T-helper 17 cell (primary cell): Measurements from ENCODE around the gene SOAT2. TPM values are rescaled to one million over a fixed set of nuclear protein-coding genes. Genes with fewer than 3 reads are reported as not detected.

ENCODE experiments used
- ATAC-seq: fragments of 150-1000 bp; cut with Tn5 transposase; 2 replicates; pipeline ENCODE4 v1.10.0; 2021; ENCODE audit warnings: mild to moderate bottlenecking, moderate library complexity
- DNase-seq, 3 donors: peaks; one replicate each; pipeline versions ENCODE4 v3.0.0 to v3.0.0-alpha.2; 2020 to 2021
- H3K9me3 ChIP-seq: one replicate; pipeline ENCODE4 v1.7.0; 2013; ENCODE audit warnings: low read length, mild to moderate bottlenecking; ENCODE audit not compliant: control insufficient read depth, poor library complexity, severe bottlenecking
- H3K27ac Mint-ChIP-seq: one replicate; pipeline ENCODE4 v1.8.0; 2022; ENCODE audit warnings: mild to moderate bottlenecking, moderate library complexity, mixed read lengths
- H3K27me3 Mint-ChIP-seq: one replicate; pipeline ENCODE4 v1.8.0; 2022; ENCODE audit warnings: mixed read lengths
- H3K36me3 Mint-ChIP-seq: one replicate; pipeline ENCODE4 v1.8.0; 2022; ENCODE audit warnings: low read depth, mixed read lengths
- H3K4me1 Mint-ChIP-seq: one replicate; pipeline ENCODE4 v1.8.0; 2022; ENCODE audit warnings: mild to moderate bottlenecking, mixed read lengths
- H3K4me3 Mint-ChIP-seq: one replicate; pipeline ENCODE4 v1.8.0; 2022; ENCODE audit warnings: mild to moderate bottlenecking, moderate library complexity, mixed read lengths
- total RNA-seq, 4 donors: library from RNA in 2 of 4; stranded (reverse) in 2 of 4; gene quantifications; one replicate each; pipeline ENCODE4 v1.2.3 and lab custom pipeline; 2022 to 2026

The SOAT2 gene
- total RNA-seq, 2 donors from 2014 or later: 0.83 to 2.5 TPM

DNA sequence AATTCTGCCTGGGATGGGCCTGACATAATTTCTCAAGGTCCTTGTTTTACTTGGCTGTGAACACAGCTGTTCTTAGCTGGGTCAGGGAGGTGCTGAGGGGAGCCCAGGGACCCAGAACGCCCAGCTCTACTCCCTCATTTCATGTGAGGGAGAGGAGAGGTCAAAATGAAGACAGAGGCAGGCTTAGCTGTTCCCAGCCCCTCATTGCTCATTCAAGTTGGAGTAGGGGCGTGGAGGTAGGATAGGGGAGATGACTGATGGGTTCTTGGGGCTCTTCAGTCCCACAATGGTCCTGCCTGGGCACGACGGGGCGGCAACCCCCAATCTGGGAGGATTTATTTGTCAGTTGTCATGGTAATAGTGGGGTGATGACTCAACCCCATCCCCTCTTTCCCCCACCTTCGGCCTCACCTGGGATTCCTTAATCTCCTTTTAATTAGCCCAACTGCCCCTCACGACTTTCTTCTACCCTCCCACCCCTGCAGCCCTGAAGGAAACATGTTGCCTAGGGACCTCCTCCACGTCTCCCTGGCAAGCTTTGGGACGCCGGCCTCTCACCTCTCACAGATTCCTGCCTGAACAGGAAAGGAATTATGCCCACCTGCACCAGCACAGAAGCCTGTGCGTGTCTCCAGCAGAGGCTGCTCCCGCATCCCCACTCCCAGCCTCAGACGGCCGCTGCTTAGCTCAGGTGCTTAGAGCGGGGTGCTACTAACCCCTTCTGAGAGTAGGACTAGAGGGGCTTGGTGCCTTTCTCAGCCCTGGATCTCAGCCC is 34.3 kb upstream of the SOAT2 start:
- Mint-ChIP-seq H3K4me3 (no peak overlapping the region), H3K27ac (no peak overlapping the region), H3K4me1 (peaks cover 26% of the 10 kb centered on the region), H3K36me3 (peaks cover 4% of the 10 kb centered on the region), H3K27me3 (no peaks in the 10 kb centered on the region)
- ATAC-seq: no peak
- DNase-seq: no peak
- H3K9me3 ChIP-seq: no peaks in the 10 kb centered on the region

DNA sequence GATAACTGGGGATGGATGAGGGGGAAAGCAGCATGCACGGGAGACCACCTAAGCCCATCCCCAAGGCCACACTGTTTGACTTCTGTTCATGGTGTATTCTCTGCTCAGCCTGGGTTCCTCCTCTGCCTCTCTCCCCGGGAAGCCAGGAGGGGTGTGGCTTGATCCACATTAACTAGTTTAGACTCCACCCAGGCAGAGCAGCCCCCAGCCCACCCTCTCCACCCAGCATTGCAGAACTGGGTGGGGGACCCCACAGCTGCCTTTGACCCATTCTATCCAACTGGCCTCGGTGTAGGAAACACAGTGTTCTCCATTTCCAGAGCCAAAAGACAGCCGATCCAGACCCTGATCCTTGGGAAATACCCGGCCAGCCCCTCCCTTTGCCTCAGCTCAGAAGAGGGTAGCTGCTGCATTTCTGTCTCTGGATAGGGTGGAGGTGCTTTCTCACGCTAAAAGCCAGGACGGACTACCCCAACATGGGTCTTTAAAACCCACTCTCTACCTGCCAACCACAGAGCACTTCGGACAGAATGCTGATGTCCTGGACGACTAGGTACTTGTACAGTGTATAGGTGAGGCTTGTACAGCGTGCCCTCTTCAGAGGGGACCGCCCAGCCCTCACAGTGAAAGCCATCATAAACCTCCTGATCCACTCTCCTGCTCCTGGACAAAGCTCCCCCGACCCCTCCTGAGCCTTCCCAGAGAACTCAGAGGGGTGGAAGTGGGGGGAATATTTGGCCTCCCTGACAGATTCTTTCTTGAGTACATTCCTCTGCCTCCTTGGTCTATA is 33.5 kb upstream of the SOAT2 start:
- Mint-ChIP-seq H3K27me3 (no peaks in the 10 kb centered on the region), H3K27ac (peak overlapping the region; percentile 66), H3K4me1 (peaks cover 34% of the 10 kb centered on the region), H3K4me3 (no peak overlapping the region), H3K36me3 (peaks cover 8% of the 10 kb centered on the region)
- H3K9me3 ChIP-seq: no peaks in the 10 kb centered on the region
- DNase-seq: no peak
- ATAC-seq: no peak

DNA sequence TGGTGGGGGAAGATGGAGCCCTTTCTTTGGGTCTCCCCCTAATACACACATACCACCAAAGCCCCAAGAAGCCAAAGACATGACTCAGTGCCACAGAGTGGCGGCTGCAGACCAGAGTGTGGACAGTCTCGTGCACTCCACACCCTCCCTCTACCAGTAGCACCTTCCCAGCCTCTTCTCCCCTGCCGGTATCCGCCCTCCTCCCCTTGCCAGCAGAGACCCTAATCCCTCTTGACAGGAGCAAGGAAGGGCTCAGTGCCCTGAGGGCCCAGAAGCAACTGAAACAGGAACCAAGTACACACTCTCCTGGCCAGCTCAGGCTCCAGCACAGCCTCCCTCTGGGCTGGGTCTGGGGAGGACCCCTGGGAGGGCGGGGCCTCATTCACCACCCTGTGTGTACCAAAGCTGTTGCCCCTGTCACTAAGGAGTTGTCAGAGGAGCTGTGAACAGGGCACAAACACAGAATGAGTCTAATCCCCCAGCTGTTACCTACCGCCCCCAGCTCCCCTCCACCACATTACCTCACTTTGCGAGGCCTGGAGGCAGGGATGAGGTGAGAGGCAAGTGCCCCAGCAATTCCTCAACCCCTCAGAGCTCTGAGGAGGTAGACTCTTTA is 32.3 kb upstream of the SOAT2 start:
- no peaks in the 10 kb centered on the region for H3K27me3 Mint-ChIP-seq
- H3K27ac Mint-ChIP-seq: peak overlapping the region; percentile 66
- H3K9me3 ChIP-seq: no peaks in the 10 kb centered on the region
- DNase-seq (no peak), ATAC-seq (no peak)
- no peak overlapping the region for H3K4me3 Mint-ChIP-seq
- H3K4me1 Mint-ChIP-seq: peaks cover 31% of the 10 kb centered on the region
- H3K36me3 Mint-ChIP-seq: peaks cover 5% of the 10 kb centered on the region

DNA sequence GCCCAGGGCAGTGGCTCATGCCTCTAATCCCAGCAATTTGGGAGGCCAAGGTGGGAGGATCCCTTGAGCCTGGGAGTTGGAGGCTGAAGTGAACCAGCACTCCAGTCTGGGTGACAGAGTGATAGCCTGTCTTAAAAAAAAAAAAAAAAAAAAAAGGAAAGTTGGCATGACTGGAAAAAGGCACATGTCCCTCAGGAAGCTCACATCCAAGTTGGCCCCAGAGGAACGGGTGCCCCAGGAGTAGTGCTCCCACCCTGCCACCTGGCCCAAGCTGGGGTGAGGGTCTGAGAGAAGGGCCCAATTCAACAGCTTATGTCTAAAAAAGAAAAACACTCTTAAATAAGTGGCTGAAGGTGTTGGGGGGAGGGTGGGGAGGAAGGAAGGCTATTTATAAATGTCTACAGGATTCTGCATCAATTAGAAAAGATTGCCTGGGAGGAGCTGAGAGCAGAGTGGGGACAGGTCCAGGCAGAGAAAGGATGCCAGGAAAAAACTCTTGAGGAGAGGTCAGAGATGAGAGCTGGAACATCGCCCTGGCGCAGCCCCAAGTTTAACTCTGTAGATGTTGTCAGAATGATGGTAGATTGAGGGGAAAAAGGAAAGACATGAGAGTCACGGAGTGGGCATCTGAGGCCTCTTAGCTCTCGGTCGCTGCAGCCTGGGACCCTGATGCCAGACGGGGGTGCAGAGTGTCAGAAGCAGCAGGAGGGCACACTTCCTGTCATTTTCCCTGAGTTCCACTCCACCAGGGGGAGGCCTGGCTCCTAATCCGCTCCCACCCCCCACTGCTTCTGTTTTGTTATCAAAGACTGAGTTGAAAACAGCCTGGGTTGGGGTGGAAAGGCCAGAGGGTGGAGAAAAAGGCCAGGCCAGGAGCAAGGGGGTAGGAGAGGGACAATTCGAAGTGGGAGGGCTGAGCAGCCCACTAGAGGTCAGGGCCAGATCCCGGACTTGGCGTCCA is 31.4 kb upstream of the SOAT2 start:
- H3K27me3 Mint-ChIP-seq: no peaks in the 10 kb centered on the region
- H3K4me3 Mint-ChIP-seq: no peak overlapping the region
- DNase-seq: no peak
- peaks cover 4% of the 10 kb centered on the region for H3K36me3 Mint-ChIP-seq
- H3K9me3 ChIP-seq: no peaks in the 10 kb centered on the region
- peak overlapping the region; percentile 66 for H3K27ac Mint-ChIP-seq
- peaks cover 28% of the 10 kb centered on the region for H3K4me1 Mint-ChIP-seq
- ATAC-seq: no peak

DNA sequence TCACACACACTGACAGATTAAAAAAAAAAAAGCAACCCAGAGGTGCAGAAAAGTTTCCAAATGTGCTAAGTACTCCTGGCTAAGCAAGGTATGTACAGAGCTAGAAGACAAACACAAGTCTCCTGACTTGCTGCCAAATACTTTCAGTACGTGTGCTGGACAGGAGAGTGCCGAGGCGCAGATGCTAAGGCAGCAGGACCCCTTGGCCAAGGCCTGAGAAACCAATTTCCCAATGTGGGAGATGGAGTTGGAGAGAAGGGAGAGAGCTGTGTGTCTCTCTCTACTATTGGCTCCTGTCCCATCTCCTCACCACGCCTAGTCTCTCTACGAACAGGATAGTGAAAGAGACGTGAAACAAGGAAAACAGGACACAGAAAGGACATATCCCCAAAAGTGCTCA is 29.4 kb upstream of the SOAT2 start:
- no peak overlapping the region for H3K4me3 Mint-ChIP-seq
- H3K36me3 Mint-ChIP-seq: peaks cover 7% of the 10 kb centered on the region
- no peak overlapping the region for H3K27ac Mint-ChIP-seq

DNA sequence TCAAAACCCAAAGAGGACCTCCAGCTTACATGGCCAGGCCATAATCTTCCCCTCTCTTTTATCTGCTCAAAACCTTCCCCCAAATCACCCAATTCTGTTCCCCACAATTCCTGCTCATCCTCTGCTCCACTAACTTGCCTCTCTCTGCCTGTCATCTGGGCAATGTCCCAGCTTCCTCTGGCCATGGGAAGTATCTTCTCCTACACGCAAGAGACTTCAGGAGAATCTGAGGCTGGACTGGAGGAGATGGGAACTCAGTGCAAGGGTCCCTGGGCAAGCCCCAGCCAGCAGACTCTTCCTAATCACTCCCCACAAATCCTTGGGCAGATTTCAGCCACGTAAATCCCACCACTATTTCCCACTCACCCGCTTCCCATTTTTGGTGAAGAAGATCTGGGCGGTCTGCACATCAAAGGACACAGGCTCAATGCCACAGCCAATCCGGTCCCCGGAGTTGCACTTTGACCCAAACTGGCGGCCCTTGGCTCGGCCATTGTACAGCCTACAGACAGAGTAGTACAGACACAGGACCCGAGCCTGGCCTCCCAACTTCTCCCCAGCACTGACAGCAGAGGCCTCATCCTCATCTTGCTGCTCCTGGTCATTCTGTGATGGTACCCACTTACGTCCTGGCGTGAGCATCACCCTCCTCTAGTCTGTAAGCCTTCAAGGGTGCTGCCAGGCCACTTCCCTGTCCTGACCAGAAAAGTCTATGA is 28.8 kb upstream of the SOAT2 start:
- DNase-seq (no peak), ATAC-seq (no peak)
- peaks cover 10% of the 10 kb centered on the region for H3K36me3 Mint-ChIP-seq
- H3K27ac Mint-ChIP-seq: peak overlapping the region; percentile 37
- H3K4me1 Mint-ChIP-seq: peaks cover 42% of the 10 kb centered on the region
- no peaks in the 10 kb centered on the region for H3K9me3 ChIP-seq
- H3K4me3 Mint-ChIP-seq: no peak overlapping the region
- no peaks in the 10 kb centered on the region for H3K27me3 Mint-ChIP-seq

More for the DNA sequence above, 29.4 kb upstream of the SOAT2 start:
- no peaks in the 10 kb centered on the region for H3K27me3 Mint-ChIP-seq
- DNase-seq (no peak), ATAC-seq (no peak)
- H3K9me3 ChIP-seq: no peaks in the 10 kb centered on the region
- H3K4me1 Mint-ChIP-seq: peaks cover 38% of the 10 kb centered on the region

DNA sequence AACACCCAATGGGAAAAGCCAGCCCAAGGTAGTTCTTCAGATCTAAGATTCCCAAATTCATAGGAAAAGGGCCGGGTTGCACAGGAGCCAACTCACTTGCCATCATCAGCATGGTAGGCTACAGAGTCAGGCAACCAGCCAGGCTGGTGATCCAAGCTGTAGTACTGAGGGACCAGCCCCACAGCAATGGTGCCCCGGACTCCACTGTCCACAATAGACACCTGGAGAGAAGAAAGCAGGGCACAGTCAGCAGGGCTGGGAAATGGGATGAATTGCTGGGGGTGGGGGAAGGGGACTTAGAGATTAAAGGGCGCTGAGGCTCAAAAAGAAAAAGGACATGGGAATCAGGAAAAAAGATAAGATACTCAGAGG is 28.3 kb upstream of the SOAT2 start:
- H3K27me3 Mint-ChIP-seq: no peaks in the 10 kb centered on the region
- no peaks in the 10 kb centered on the region for H3K9me3 ChIP-seq
- H3K36me3 Mint-ChIP-seq: peaks cover 10% of the 10 kb centered on the region
- H3K27ac Mint-ChIP-seq: no peak overlapping the region
- H3K4me1 Mint-ChIP-seq: peaks cover 46% of the 10 kb centered on the region
- no peak overlapping the region for H3K4me3 Mint-ChIP-seq
- DNase-seq (no peak), ATAC-seq (no peak)

DNA sequence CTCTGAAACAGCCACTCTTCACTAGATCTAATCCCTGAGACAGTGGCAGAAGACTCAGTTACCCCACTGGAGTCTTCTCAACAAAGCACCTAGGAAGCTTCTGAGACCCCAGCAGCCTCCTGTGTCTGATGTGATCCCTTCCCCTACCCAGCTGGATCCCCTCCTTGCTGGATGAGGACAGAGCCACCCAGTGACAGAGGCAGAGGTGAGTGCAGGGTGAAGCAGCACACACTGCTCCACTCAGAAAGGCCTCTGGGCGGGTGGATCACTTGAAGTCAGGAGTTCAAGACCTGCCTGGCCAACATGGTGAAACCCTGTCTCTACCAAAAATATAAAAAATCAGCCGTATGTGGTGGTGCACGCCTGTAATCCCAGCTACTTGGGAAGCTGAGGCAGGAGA is 26.8 kb upstream of the SOAT2 start:
- H3K27me3 Mint-ChIP-seq: no peaks in the 10 kb centered on the region
- peaks cover 41% of the 10 kb centered on the region for H3K4me1 Mint-ChIP-seq
- peak overlapping the region; percentile 88 for H3K27ac Mint-ChIP-seq
- H3K4me3 Mint-ChIP-seq: no peak overlapping the region
- peaks cover 10% of the 10 kb centered on the region for H3K36me3 Mint-ChIP-seq
- no peaks in the 10 kb centered on the region for H3K9me3 ChIP-seq
- DNase-seq (no peak), ATAC-seq (no peak)

DNA sequence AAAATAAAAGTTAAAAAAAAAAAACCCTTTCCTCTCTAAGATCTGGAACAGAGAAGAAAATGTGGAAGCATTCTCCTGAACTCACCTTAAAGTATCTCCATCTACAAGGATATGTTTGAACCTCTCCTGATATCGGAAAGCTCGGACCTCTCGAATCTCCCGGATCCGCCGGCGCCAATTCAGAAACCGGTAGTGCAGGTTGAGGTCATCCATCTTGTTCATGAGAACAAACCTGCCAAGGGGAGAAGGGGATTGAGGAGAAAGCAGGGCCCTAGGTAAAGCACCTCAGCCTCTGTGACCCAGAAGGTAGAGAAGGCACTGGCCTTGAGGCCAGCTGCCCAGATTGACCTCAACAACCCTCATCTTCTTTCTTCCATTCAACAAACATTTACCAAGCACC is 26.3 kb upstream of the SOAT2 start:
- no peaks in the 10 kb centered on the region for H3K9me3 ChIP-seq
- H3K27ac Mint-ChIP-seq: peak overlapping the region; percentile 88
- peaks cover 38% of the 10 kb centered on the region for H3K4me1 Mint-ChIP-seq
- H3K36me3 Mint-ChIP-seq: peaks cover 10% of the 10 kb centered on the region
- no peaks in the 10 kb centered on the region for H3K27me3 Mint-ChIP-seq
- no peak for ATAC-seq
- no peak overlapping the region for H3K4me3 Mint-ChIP-seq
- no peak for DNase-seq

DNA sequence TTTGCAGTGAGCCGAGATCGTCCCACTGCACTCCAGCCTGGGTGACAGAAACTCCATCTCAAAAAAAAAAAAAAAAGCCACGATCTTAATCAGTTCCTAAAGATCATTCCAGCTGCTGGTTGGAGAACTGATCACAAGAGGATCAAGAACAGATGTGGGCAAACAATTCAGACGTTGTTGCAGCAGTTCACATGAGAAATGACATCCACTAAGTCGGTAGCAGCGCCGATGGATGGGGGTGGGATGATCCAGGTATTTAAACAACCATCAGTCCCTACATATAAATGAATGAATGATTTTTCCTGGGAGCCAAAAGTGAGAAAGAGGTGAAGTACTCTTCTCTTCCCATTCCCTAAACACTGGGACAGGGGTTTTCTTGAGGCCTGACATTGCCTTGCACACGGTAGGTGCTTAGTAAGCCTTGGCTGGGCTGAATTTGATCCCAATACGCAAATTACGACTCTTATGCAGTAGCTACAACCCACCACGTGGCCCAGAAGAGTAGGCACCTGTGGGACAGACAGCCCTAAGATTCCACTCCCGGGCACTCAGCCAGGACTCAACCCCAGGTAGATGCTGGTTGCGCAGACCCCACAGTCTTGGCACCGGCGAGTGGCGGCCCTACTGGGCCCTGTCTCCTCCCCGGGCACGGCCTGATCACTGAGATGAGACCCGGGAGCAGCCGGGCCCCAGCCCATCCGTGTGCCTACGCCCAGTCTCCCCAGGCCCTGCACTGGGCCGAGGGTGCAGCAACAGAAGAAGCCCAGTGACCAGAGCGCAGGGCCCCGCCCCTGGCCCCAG is 24.7 kb upstream of the SOAT2 start:
- Mint-ChIP-seq H3K27me3 (no peaks in the 10 kb centered on the region), H3K36me3 (peaks cover 10% of the 10 kb centered on the region), H3K4me1 (peaks cover 34% of the 10 kb centered on the region), H3K4me3 (peak overlapping the region; percentile 98), H3K27ac (peak overlapping the region; percentile 88)
- H3K9me3 ChIP-seq: no peaks in the 10 kb centered on the region
- ATAC-seq: peak; percentile 52
- DNase-seq: no peak

DNA sequence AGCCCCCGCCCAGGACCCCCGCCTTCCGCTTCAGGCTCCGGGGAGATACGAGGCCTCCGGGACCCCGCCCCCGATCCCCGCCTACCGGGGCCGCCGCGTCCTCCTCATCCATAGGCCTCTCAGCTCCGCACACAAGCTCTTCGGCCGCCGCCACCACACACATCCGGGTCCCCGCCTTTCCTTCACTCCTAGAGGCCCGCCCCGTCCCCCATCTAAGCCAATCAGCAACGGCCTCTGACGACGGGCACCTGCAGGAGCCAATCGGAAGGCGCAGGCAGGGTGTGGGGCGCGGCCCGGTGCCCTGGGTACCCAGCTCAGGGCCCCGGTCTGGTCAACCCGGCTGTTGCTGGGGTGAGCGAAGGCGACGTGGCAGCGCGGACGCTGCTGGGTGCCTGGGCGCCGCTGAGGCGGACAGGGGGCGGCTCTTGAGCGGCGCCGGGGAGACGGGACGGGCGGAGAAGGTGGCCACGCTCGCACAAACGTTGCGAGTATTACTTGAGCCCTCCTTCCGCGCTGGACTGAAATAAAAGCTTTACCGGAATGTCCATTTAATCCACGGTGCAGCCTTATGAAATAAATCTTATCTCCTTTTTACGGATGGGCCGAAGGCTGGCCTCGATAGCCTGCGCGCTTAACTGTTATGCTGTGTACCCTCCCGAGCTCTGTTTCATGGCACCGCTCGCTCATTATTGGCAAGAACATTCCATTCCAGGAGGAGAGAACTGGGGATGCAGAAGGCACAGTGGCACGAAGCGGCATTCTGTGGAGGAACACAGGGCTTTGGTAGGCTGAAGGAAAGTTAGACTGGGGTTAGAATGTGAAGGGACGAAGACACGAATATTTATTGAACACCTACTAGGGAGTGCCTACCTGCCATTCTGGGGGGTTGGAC is 23.8 kb upstream of the SOAT2 start, which contains the start of gene SPRYD3:
Gene SPRYD3 (minus strand): TSS at position 165 of the 892 bp plus-strand sequence. CDS start 57 bp downstream, at position 108.
- peak; percentile 97 for ATAC-seq

More for the DNA sequence above, 23.8 kb upstream of the SOAT2 start, which contains the start of gene SPRYD3:
- H3K27ac Mint-ChIP-seq: peak within 1 kb of the TSS; percentile 88
- peaks cover 30% of the 10 kb centered on the region for H3K4me1 Mint-ChIP-seq
- H3K36me3 Mint-ChIP-seq: peaks cover 10% of the 10 kb centered on the region
- H3K4me3 Mint-ChIP-seq: peak within 1 kb of the TSS; percentile 98
- no peaks in the 10 kb centered on the region for H3K27me3 Mint-ChIP-seq
- DNase-seq: peak; percentile 94 to 97 (median 96)
- no peaks in the 10 kb centered on the region for H3K9me3 ChIP-seq
